Esophagus (tissue), 2 donors: ENCODE results near the gene CCNK. TPM values are rescaled to one million over a fixed set of nuclear protein-coding genes. Genes with fewer than 3 reads are reported as not detected.

ENCODE experiments used
- H3K27ac ChIP-seq, 2 donors: one replicate each; pipeline ENCODE4 v1.5.1; 2013; ENCODE audit warnings: low read depth in 2 of 2, mild to moderate bottlenecking in 2 of 2, inconsistent platforms in 1 of 2, low read length in 1 of 2, moderate library complexity in 1 of 2
- H3K27me3 ChIP-seq, 2 donors: one replicate each; pipeline ENCODE4 v1.6.1; 2013; ENCODE audit warnings: low read length in 2 of 2, control low read depth in 1 of 2, mild to moderate bottlenecking in 1 of 2; ENCODE audit not compliant: insufficient read depth in 2 of 2, control insufficient read depth in 1 of 2
- H3K36me3 ChIP-seq, 2 donors: one replicate each; pipeline ENCODE4 v1.6.1; 2013; ENCODE audit warnings: low read length in 1 of 2; ENCODE audit not compliant: control insufficient read depth in 2 of 2, insufficient read depth in 2 of 2
- H3K4me1 ChIP-seq, 2 donors: one replicate each; pipeline ENCODE4 v1.6.1; 2013; ENCODE audit warnings: low read length in 1 of 2; ENCODE audit not compliant: control insufficient read depth in 2 of 2, insufficient read depth in 2 of 2
- H3K4me3 ChIP-seq, 2 donors: one replicate each; pipeline ENCODE4 v1.5.1; 2013; ENCODE audit warnings: low read length in 2 of 2, mild to moderate bottlenecking in 2 of 2, low read depth in 1 of 2, moderate library complexity in 1 of 2
- H3K9me3 ChIP-seq, 2 donors: one replicate each; pipeline ENCODE4 v1.6.1; 2013; ENCODE audit warnings: mild to moderate bottlenecking in 2 of 2, low read depth in 1 of 2, low read length in 1 of 2, moderate library complexity in 1 of 2; ENCODE audit not compliant: control insufficient read depth in 2 of 2, insufficient read depth in 1 of 2
- WGBS, 2 donors: extraction: QIAGEN DNeasy Blood & Tissue Kit; methylation state at CpG; one replicate each; pipeline ENCODE4 v1.1.7; 2013; 5-methylcytosine and 5-hydroxymethylcytosine counted together
- polyA plus RNA-seq, 2 donors: library from polyadenylated mRNA; stranded (reverse); fragments of 200-250 nt; gene quantifications; one replicate each; pipeline ENCODE4 v1.2.3, GENCODE V29; 2013
- donor health status: healthy with polysubstance abuse.
- donor health status: Bipolar disorder and iron deficiency.

The CCNK gene
- polyA plus RNA-seq, 2 donors = 12.4 to 15.4 TPM

DNA sequence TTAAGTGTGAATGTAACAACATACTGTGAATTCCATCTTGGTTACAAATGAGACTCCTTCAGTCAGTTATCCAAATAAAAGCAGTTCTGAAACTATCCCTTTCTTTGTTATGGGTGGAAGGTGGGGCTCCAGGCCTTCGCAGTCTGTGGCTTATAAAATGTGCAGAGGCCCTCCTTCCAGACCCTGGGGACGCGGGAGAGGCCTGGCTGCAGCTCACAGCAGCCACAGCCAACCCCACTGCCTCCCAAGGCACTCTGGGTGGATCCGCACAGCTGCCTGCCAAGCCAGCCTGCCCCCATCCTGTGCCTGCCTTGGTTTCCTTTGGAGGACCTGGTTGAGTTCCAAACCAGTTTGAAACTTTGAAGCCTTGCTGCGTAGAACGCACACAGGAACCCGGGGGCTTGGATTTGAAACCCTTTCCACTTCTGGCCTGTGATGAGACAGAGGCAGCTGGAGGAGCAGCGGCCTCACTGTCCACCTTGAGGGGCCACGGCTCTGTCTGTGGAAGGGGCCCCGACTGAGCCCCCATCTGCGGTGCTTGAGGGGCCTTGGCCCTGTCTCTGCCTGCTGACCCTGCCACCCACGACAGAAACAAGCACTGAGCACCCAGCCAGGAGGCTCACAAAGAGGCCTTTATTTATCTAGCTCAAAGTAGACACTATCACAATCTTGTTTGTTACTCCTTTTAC, 30.4 kb downstream of the CCNK start:
- Histone ChIP-seq H3K27me3 (no peaks in the 10 kb centered on the region), H3K9me3 (no peaks in the 10 kb centered on the region), H3K27ac (peak overlapping the region in 1 of 2 donors; percentile 11), H3K4me3 (no peak overlapping the region), H3K36me3 (peaks cover 7 to 44% of the 10 kb centered on the region in 2 donors), H3K4me1 (no peaks in the 10 kb centered on the region)
- WGBS, 2 donors = 69 to 84% methylated on average over 12 of the region's 12 CpGs

DNA sequence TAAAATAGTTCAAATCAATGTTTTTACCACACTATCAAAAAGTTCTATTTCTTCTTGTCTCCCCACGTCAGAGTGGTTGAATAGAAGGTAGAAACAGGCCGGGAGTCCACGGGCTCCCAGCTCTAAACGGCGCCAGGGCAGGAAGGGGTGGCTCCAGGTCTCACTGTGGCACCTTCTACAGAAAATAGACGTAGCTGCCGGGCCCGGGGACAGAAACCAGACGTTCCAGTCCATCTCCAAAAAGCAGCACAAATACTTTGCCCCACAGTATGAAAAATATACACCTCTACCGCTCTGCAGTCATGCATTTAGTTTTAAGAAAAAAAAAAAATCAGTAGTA, 30.9 kb downstream of the CCNK start:
- H3K9me3 ChIP-seq = no peaks in the 10 kb centered on the region
- H3K27ac ChIP-seq = no peak overlapping the region
- no peaks in the 10 kb centered on the region for H3K4me1 ChIP-seq
- no peak overlapping the region for H3K4me3 ChIP-seq
- H3K36me3 ChIP-seq = peaks cover 7 to 40% of the 10 kb centered on the region in 2 donors
- WGBS, 2 donors = 65 to 68% methylated on average over 10 of the region's 10 CpGs
- H3K27me3 ChIP-seq = no peaks in the 10 kb centered on the region

DNA sequence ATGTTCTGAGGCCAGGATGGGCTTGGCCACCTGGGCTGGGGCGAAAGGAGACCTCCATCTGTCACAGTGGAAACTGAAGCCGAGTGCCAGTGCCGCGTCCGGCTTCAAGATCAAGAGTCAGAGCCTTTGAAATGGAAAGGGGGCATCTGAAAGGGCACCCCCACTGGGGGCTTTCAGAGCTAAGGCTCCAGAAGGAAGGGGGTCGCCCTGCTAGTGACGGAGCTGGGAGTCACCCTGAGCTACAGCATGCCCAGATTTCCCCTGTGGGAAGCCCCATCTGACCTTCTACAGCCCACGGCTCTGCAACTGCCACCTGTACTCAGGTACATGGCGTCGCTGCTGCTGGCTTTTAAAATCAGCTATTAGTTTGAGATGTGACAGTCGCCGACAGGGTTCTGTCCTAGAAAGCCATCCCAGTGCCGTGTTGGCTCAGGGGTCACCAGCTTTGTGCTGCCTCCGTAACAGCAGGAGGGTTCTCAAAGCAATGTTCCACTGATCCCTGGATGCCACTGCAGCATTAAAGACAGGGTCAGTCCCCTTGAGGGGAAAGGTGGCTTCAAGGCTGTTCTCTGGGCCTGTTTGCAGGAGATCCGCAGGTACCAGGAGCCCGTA, 31.5 kb downstream of the CCNK start:
- Histone ChIP-seq H3K27ac (no peak overlapping the region), H3K9me3 (no peaks in the 10 kb centered on the region), H3K36me3 (peaks cover 7 to 34% of the 10 kb centered on the region in 2 donors), H3K27me3 (no peaks in the 10 kb centered on the region), H3K4me1 (peaks cover 0 to 3% of the 10 kb centered on the region in 2 donors), H3K4me3 (no peak overlapping the region)
- WGBS, 2 donors = 89 to 90% methylated on average over 16 of the region's 16 CpGs

DNA sequence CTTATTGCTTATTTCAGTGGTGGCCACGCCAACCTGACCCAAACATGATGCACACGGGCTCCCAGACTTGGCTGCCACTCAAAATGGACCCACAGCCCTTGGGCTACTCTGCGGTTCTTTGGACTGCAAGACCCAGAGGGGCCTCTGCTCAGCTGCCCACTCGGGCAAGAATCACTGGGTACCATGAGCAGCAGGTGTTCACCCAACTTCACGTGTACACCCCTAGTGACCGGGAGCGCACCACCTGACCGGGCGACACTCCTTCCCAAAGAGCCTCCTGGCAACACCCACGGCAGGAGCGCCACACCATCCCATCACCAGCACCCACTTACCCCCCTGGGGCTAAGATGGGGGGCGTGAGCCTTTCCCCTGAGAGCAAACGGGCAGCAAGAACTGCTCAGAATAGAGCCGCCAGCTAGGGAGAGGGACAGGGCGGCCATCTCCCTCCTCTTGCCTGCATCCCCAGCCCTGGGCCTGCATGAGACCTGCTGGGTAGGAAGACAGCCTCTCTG, 32.0 kb downstream of the CCNK start:
- WGBS, 2 donors = 83 to 87% methylated on average over 15 of the region's 15 CpGs
- H3K36me3 ChIP-seq = peaks cover 5 to 29% of the 10 kb centered on the region in 2 donors

DNA sequence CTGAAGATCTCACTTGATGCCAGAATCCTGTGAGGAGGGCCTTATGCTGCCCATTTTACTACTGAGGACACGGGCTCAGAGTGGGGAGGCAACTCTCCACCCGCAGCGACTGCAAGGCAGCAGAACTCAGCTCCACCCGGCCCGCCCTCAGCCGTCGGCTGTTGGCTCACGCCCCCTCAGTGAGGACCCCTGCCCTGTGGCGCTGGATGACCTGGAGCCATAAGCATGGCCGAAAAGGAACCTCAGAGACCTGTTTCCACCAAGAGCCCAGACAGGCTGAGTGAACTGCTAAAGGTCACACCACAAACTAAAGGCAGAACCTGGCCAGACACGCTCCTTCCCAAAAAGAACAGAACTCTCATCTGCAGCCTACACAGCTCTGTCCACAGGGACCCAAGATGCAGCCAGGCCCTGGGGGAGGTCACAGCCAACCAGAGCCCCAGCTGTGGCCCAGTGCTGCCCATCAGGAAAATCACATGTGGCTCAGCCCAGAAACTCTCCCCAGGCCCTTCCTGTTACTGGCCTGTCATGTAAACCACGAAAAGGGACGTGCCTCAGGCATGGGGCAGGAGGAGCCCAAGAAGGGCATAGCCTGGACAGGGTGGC, 32.8 kb downstream of the CCNK start:
- Histone ChIP-seq H3K36me3 (peaks cover 3 to 21% of the 10 kb centered on the region in 2 donors), H3K4me1 (peaks cover 3 to 7% of the 10 kb centered on the region in 2 donors), H3K4me3 (no peak overlapping the region), H3K9me3 (no peaks in the 10 kb centered on the region), H3K27me3 (no peaks in the 10 kb centered on the region), H3K27ac (no peak overlapping the region)
- 75 to 81% methylated on average over 13 of the region's 13 CpGs for WGBS, 2 donors

More for the DNA sequence above, 32.0 kb downstream of the CCNK start:
- Histone ChIP-seq H3K27me3 (no peaks in the 10 kb centered on the region), H3K27ac (no peak overlapping the region), H3K4me3 (no peak overlapping the region), H3K9me3 (no peaks in the 10 kb centered on the region), H3K4me1 (peaks cover 0 to 3% of the 10 kb centered on the region in 2 donors)

DNA sequence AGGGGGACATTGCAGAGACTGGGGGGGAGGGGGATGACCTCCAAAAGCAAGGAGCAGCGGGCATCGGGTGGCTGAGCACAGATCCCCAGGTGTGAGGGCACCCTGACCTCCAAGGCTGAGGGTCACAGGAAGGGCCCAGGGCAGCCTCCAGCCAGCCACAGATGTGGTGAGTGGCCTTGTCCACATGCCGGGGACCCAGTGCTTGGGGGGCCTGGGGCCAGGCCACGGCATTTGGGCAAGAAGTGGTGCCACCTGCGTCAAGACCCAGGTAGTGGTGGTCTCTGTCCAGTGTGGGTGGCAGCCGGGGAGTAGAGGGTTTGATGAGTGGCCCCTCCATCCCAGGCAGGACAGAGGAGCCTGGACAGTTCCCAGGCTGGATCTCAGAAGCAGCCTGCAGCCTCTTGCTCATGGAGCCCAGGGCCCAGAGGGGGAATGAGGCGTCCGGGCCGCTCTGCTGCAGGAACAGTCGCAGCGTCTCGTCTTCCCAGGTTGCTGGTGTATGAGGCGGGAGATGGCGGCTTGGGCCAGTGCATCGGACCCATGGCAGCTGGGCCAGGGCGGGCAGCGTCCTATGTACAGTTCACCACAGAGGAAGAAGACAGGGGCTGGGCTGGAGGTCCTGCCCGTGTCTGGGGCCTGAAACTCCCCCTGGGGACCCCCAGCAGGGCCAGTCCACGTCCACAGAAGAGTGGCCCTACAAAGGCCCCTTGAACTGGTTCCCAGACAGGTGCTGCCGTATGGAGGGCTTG, 33.5 kb downstream of the CCNK start:
- Histone ChIP-seq H3K4me3 (no peak overlapping the region), H3K36me3 (peaks cover 3 to 15% of the 10 kb centered on the region in 2 donors), H3K27ac (no peak overlapping the region), H3K4me1 (peaks cover 3 to 7% of the 10 kb centered on the region in 2 donors), H3K9me3 (no peaks in the 10 kb centered on the region), H3K27me3 (no peaks in the 10 kb centered on the region)
- WGBS, 2 donors = 84 to 89% methylated on average over 19 to 20 of the region's 20 CpGs

DNA sequence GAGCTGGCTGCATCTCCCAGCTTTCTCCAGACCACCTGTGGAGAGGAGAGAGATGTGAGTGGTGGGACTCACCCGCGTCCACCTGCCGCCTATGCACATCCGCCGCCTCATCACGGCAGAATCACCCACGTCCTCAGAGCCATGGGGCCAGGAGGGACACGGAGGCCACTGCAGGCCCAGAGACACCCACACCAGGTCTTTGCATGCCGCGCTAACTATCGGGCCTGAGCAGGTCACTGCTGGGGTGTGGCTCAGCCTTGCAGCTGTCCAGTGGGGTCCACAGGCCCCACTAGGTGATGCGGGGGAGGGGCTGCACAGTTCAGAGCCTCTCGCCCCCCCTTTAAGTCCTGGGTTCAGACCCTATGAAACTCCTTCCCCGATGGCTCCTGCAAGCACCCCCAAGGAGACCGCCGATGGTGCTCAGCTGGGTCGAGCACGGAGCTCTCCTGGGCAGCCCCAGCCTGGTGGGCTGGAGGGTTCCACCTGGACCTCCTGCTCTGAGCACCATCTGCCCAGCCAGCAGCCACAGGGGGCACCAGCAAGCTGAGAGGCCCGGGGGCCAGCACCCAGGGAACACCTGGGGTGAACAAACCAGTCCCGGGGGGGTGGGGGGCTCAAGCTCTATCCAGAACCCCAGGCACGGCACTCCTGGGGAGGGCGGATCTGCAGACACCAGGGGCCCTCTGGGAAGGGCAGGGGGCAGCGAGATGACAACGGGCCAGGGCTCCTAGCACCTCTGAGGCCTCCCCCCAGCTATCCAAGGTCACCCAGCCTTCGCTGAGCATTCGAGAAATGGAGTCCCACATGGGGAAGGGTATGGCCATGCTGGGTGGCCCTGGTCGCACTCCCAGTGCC, 34.3 kb downstream of the CCNK start:
- Histone ChIP-seq H3K27ac (no peak overlapping the region), H3K9me3 (no peaks in the 10 kb centered on the region), H3K4me1 (peaks cover 3 to 7% of the 10 kb centered on the region in 2 donors), H3K4me3 (no peak overlapping the region), H3K27me3 (no peaks in the 10 kb centered on the region), H3K36me3 (peaks cover 3 to 12% of the 10 kb centered on the region in 2 donors)
- 84 to 88% methylated on average over 27 of the region's 27 CpGs for WGBS, 2 donors

DNA sequence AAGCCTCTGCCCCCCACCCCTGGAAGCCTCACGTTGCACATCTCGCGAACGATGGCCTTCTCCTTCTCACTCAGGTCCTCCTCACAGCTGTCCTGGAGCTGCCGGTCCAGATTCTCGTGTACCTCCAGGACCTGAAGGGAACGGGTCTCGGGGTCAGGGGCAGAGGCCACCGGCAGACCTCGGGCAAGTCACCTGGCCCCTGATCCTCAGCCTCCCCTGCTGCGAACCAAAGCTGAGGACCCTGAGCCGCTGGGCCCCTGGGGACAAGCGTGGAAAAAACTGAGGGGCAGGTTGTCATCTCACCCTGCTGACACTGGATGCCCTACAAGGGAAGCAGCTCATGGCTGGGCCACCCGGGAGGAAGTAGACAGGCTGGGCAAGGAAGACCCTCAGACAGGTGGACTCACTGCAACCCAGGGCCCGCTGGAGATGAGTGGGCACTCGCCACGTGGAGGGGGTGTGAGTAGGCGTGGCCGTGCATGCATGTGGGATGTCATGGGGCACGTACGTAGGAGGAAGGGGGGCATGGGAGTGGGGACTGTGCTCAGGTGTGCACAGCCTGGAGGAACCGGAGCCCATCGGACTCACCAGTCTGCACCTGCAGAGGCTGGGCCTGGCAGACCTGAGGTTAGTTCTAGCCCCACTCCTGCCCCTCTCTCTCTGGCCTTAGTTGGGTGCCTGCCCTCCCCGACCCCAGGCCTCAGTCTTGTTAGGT, 35.1 kb downstream of the CCNK start:
- H3K4me3 ChIP-seq = no peak overlapping the region
- WGBS, 2 donors = 70 to 76% methylated on average over 24 of the region's 24 CpGs
- H3K27ac ChIP-seq = no peak overlapping the region
- peaks cover 3 to 12% of the 10 kb centered on the region in 2 donors for H3K36me3 ChIP-seq
- no peaks in the 10 kb centered on the region for H3K27me3 ChIP-seq
- no peaks in the 10 kb centered on the region for H3K9me3 ChIP-seq
- peaks cover 3 to 7% of the 10 kb centered on the region in 2 donors for H3K4me1 ChIP-seq
